GM13977 (cell line): ENCODE measurements around the gene CSNK2A3.

Source experiments
- DNase-seq: peaks from one replicate; pipeline ENCODE4 v3.0.0; 2012; ENCODE audit warnings: low spot score
- in situ Hi-C: fragments of 300-500 bp; cut with MboI; formaldehyde crosslinking; loops from one replicate; pipeline ENCODE4 v1.12.0; 2022; ENCODE audit warnings: low sequenced_read_pairs, low pct_unique_long_range_greater_than_20kb, mixed read lengths, inconsistent platforms; ENCODE audit not compliant: unreplicated experiment
- TF ChIP-seq, protein P1 (sequence below): IDR thresholded peaks from 2 replicates; pipeline ENCODE4 v1.5.1; 2012; ENCODE audit warnings: mild to moderate bottlenecking, control low read depth; ENCODE audit not compliant: insufficient read depth; ENCODE audit errors: extremely low read depth, missing control alignments

Gene CSNK2A3

GRCh38 chr11:11318461-11318860 lies 34.6 kb downstream of the CSNK2A3 start:
- TF ChIP-seq, protein P1, sequence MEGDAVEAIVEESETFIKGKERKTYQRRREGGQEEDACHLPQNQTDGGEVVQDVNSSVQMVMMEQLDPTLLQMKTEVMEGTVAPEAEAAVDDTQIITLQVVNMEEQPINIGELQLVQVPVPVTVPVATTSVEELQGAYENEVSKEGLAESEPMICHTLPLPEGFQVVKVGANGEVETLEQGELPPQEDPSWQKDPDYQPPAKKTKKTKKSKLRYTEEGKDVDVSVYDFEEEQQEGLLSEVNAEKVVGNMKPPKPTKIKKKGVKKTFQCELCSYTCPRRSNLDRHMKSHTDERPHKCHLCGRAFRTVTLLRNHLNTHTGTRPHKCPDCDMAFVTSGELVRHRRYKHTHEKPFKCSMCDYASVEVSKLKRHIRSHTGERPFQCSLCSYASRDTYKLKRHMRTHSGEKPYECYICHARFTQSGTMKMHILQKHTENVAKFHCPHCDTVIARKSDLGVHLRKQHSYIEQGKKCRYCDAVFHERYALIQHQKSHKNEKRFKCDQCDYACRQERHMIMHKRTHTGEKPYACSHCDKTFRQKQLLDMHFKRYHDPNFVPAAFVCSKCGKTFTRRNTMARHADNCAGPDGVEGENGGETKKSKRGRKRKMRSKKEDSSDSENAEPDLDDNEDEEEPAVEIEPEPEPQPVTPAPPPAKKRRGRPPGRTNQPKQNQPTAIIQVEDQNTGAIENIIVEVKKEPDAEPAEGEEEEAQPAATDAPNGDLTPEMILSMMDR = no peak
- no peak for DNase-seq
- in situ Hi-C loops = no loop called here

DNA sequence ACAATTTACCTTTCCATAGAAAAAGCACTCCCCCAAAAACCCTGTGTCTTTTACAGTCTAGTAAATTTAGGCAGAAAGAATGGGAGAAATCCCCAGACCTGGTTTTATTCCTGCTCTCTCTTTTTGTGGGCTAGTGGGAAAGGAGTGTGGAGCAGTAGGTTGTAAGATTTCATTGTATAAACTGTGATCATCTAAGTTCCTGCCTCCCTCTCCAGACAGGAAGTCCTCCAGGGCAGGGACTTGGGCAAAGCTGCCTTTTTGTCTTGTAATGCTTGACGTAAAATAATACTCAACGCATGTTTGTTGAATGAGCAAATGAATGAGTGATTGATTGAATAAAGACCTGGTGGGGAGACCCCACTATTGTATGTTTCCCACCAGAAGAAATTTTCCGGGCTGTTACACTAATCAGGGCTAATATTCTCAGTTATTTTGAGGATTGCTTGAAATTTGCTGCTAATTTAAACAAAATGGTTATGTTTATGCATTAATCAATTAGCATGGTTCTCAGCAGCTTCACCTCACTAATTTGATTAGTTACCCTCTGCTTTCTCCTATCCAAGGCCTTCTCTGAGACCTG lies 36.3 kb downstream of the CSNK2A3 start:
- DNase-seq = no peak
- TF ChIP-seq, protein P1 = no peak
- in situ Hi-C loops = no loop called here

GRCh38 chr11:11313902-11314692 lies 39.0 kb downstream of the CSNK2A3 start:
- TF ChIP-seq, protein P1 = no peak
- DNase-seq = no peak
- in situ Hi-C loops = no loop called here

DNA sequence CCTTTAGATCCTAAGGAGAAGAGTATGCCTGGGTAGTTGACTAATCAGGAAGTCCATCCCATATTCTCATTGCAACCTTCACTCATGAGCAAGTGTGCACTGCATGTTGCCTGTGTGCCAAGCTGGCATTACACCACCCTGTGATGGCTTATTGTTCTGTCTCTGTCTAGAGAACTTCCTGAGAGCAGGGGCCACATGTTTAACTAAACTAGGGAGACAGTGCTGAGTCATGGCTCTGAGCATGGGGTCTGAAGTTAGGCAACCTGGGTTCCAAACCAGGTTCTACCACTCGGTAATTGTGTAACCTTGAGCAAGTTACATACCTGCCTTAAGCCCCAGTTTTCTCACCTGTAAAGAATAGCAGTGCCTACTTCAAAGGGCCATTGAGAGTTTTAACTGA lies 39.6 kb downstream of the CSNK2A3 start:
- DNase-seq = no peak
- TF ChIP-seq, protein P1 = no peak
- in situ Hi-C loops = no loop called here

DNA sequence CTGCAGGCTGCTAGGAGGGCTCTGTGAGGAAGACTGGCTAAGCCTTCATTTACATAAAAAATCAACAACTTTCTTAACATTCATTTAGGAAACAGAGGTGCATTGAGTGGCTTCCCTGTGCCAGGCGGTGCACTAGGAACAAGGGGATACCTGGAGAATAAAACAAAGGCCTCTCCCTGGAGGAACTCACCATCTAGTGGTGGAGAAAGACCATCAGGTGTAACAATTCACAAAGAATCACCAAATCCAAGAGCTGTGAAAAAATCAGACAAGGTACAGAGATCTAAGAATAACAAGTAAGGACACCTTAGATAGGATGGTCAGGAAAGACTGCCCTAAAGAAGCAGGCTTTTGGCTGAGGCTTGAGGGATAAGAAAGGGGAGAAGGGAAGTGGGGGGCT lies 40.3 kb downstream of the CSNK2A3 start:
- TF ChIP-seq, protein P1 = no peak
- in situ Hi-C loops = no loop called here
- no peak for DNase-seq

DNA sequence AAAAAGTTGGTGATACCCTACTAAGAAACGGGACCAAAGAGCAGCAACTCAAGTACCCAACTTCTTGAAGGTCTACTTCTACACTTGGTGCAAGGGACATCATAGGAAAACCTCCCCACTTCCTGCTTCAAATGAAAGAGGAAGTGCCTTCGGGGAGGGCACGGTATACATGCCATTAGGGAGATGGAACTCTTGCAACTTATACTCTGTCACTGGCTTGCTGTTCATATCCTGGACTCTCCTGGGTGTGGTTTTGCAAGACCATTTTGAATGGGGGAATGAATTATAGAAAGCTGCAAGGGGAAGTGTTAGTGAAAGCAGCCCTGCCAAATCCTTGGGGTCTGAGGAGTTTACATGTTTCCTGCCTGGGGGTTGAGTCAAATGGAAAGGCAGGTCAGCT lies 41.9 kb downstream of the CSNK2A3 start:
- in situ Hi-C loops = no loop called here
- DNase-seq = no peak
- TF ChIP-seq, protein P1 = no peak
